ENCODE measurements around the gene FOSL1. TPM values are rescaled to one million over a fixed set of nuclear protein-coding genes. Genes with fewer than 3 reads are reported as not detected.
A peak's percentile ranks its signal among the peaks of the same experiment; 100 is the strongest.
"Not testable (repeated sequence)": the region's sequence is repeated elsewhere in the genome, so short reads cannot be mapped to it uniquely, and the experiment has no call there.

The FOSL1 gene
- total and polyA plus RNA-seq, 2 donors (not counting 1 experiment from before 2014, with no cell fraction given): 3.5 to 8.8 TPM

DNA sequence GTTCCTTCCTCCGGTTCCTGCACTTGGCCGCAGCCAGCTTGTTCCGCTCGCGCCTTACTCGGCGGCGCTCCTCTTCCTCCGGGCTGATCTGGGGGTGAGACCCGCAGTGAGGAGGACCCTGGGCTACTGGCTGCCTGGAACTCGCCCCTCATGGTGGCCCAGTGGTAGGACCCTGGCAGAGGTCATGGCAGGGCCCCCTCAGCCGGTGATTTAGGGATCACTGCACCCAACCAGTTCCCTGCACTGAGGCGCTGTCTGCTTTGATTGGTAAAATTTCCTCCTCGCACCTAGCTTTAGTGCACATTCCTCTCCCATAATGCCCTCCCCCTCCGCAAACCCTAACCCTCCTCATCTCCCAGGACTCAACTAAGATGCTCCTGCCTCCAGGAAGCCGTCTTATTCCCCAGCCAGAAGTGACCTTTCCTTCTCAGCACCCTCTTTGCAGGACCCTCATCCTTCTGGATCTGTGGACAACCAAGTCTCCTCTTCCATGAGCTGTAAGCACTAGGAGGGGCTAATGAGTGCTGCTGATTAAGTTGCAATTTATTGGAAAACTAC lies 6.1 kb downstream of the FOSL1 start:
- no peaks in the 10 kb centered on the region for H3K27me3 ChIP-seq (ENCODE audit: control insufficient read depth, insufficient read depth, low read length)
- peaks cover 28% of the 10 kb centered on the region for H3K4me1 ChIP-seq (ENCODE audit: control insufficient read depth, extremely low read depth, insufficient read depth, low read length)
- peak overlapping the region; percentile 70 for H3K4me2 ChIP-seq (ENCODE audit: extremely low read depth, insufficient read depth, low read length)
- H2AFZ ChIP-seq (ENCODE audit: low read length): no peak overlapping the region
- no peaks in the 10 kb centered on the region for H3K9me3 ChIP-seq (ENCODE audit: control insufficient read depth, insufficient read depth, low read depth, low read length)
- peaks cover 84% of the 10 kb centered on the region for H3K79me2 ChIP-seq (ENCODE audit: control insufficient read depth, insufficient read depth, low read length)
- peak overlapping the region in 2 of 4 experiments; percentile 22 to 23 for H3K4me3 ChIP-seq (replicated peaks in 1 of 4; ENCODE audit: control extremely low read depth in 1 of 4, insufficient read depth in 1 of 4, low read depth in 3 of 4, low read length in 4 of 4)
- H4K20me1 ChIP-seq (ENCODE audit: control insufficient read depth, extremely low read depth, insufficient read depth, low read length): no peaks in the 10 kb centered on the region
- peak overlapping the region; percentile 42 for H3K27ac ChIP-seq (ENCODE audit: insufficient read depth, low read length)
- H3K9ac ChIP-seq (ENCODE audit: insufficient read depth, low read length): peak overlapping the region; percentile 26
- TF ChIP-seq EZH2 (IDR thresholded peaks at IDR 0.05; ENCODE audit: low read length, missing control alignments) (no peak), CTCF (conservative IDR thresholded peaks at IDR 0.05 in 1 of 2, IDR thresholded peaks at IDR 0.05 in 1 of 2; ENCODE audit: low read depth in 1 of 2, low read length in 2 of 2) (no peak)
- no peak for DNase-seq (ENCODE audit: low read depth in 2 of 2)
- peaks cover 26% of the 10 kb centered on the region for H3K36me3 ChIP-seq (ENCODE audit: control insufficient read depth, insufficient read depth, low read length)

DNA sequence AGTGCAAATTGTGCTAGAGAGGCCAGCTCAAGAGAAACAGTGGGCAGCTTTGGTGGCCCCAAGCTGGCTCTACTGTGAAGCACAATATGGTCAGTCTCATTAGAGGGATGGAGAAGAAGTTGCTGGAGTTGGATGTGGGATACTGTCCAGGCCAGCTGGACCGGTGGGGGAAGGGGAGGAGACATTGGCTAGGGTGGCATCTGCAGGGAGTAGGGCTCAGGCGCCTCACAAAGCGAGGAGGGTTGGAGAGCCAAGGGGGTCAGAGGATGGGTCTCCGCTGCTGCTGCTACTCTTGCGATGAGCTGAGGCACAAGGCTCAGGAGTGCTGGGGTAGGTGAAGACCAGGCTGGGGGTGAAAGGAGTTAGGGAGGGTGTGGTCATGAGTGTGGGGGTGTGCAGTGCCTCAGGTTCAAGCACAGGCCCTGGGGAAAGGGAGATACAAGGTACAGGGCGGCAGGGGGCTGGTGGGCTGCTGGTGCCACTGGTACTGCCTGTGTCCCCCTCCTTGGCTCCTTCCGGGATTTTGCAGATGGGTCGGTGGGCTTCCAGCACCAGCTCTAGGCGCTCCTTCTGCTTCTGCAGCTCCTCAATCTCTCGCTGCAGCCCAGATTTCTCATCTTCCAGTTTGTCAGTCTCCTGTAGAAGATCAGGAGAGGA lies 7.4 kb downstream of the FOSL1 start:
- Histone ChIP-seq H3K4me2 (ENCODE audit: extremely low read depth, insufficient read depth, low read length) (peak overlapping the region; percentile 61), H2AFZ (ENCODE audit: low read length) (no peak overlapping the region), H3K27ac (ENCODE audit: insufficient read depth, low read length) (peak overlapping the region; percentile 17), H3K36me3 (ENCODE audit: control insufficient read depth, insufficient read depth, low read length) (peaks cover 26% of the 10 kb centered on the region), H3K27me3 (ENCODE audit: control insufficient read depth, insufficient read depth, low read length) (no peaks in the 10 kb centered on the region), H3K79me2 (ENCODE audit: control insufficient read depth, insufficient read depth, low read length) (peaks cover 71% of the 10 kb centered on the region), H3K4me1 (ENCODE audit: control insufficient read depth, extremely low read depth, insufficient read depth, low read length) (peaks cover 28% of the 10 kb centered on the region), H3K4me3 (replicated peaks in 1 of 4; ENCODE audit: control extremely low read depth in 1 of 4, insufficient read depth in 1 of 4, low read depth in 3 of 4, low read length in 4 of 4) (peak overlapping the region; percentile 56 to 78 (median 68)), H3K9me3 (ENCODE audit: control insufficient read depth, insufficient read depth, low read depth, low read length) (no peaks in the 10 kb centered on the region), H3K9ac (ENCODE audit: insufficient read depth, low read length) (no peak overlapping the region), H4K20me1 (ENCODE audit: control insufficient read depth, extremely low read depth, insufficient read depth, low read length) (no peaks in the 10 kb centered on the region)
- TF ChIP-seq EZH2 (IDR thresholded peaks at IDR 0.05; ENCODE audit: low read length, missing control alignments): no peak
- TF ChIP-seq CTCF (conservative IDR thresholded peaks at IDR 0.05 in 1 of 2, IDR thresholded peaks at IDR 0.05 in 1 of 2; ENCODE audit: low read depth in 1 of 2, low read length in 2 of 2): no peak
- DNase-seq (ENCODE audit: low read depth in 2 of 2): no peak

GRCh38 chr11:65892137-65892540 lies 8.0 kb downstream of the FOSL1 start:
- not testable (repeated sequence) for H2AFZ ChIP-seq (ENCODE audit: low read length); H3K9me3 ChIP-seq (ENCODE audit: control insufficient read depth, insufficient read depth, low read depth, low read length); H3K27me3 ChIP-seq (ENCODE audit: control insufficient read depth, insufficient read depth, low read length); H4K20me1 ChIP-seq (ENCODE audit: control insufficient read depth, extremely low read depth, insufficient read depth, low read length); DNase-seq (ENCODE audit: low read depth in 2 of 2)
- H3K4me3 ChIP-seq (replicated peaks in 1 of 4; ENCODE audit: control extremely low read depth in 1 of 4, insufficient read depth in 1 of 4, low read depth in 3 of 4, low read length in 4 of 4): peak overlapping the region; percentile 56 to 78 (median 68)
- H3K4me1 ChIP-seq (ENCODE audit: control insufficient read depth, extremely low read depth, insufficient read depth, low read length): peaks cover 28% of the 10 kb centered on the region
- H3K4me2 ChIP-seq (ENCODE audit: extremely low read depth, insufficient read depth, low read length): peak overlapping the region; percentile 61
- peaks cover 26% of the 10 kb centered on the region for H3K36me3 ChIP-seq (ENCODE audit: control insufficient read depth, insufficient read depth, low read length)
- peaks cover 71% of the 10 kb centered on the region for H3K79me2 ChIP-seq (ENCODE audit: control insufficient read depth, insufficient read depth, low read length)
- H3K27ac ChIP-seq (ENCODE audit: insufficient read depth, low read length): peak overlapping the region; percentile 98
- H3K9ac ChIP-seq (ENCODE audit: insufficient read depth, low read length): peak overlapping the region; percentile 89
